HepG2 (cell line): ENCODE data around the gene LSM11. TPM values are rescaled to one million over a fixed set of nuclear protein-coding genes. Genes with fewer than 3 reads are reported as not detected.

Source experiments
- ATAC-seq: fragments of 200-7000 bp; cut with Tn5 transposase; 3 replicates; pipeline ENCODE4 v1.9.1; 2020; ENCODE audit warnings: mild to moderate bottlenecking, moderate library complexity
- BruUV-seq: library from RNA; stranded (reverse); fragments of 400-500 nt; replicated peaks from 2 replicates; lab custom pipeline; 2021; lab: Mats Ljungman, UMichigan
- CTCF ChIA-PET: fragments of 300-600 bp; formaldehyde crosslinking; extraction: SDS; loops from one replicate; lab custom pipeline; 2021; ENCODE audit warnings: low total read pairs, inconsistent platforms, low intra/inter-chr PET ratio; lab: Yijun Ruan, JAX
- POLR2A ChIA-PET: fragments of 350-600 bp; sonication (Branson Sonifier 250); formaldehyde crosslinking; loops from one replicate; lab custom pipeline; 2020; ENCODE audit warnings: antibody characterized with exemption, inconsistent platforms; lab: Yijun Ruan, JAX
- DNase-seq: peaks from one replicate; pipeline ENCODE4 v3.0.0-alpha.2; 2015; ENCODE audit warnings: low spot score
- FAIRE-seq: peaks from 3 replicates; lab custom pipeline; 2011; peaks lifted over from hg19 to GRCh38; lab: Jason Lieb, UNC
- H2AFZ ChIP-seq: one replicate; pipeline ENCODE4 v1.6.1; 2011; ENCODE audit warnings: low read length, inconsistent platforms
- H3K27ac ChIP-seq: fragments of 300-600 bp; 3 replicates; pipeline ENCODE4 v1.8.0; 2011; ENCODE audit warnings: mixed run types, mild to moderate bottlenecking, mixed read lengths, low read length, inconsistent platforms; ENCODE audit not compliant: insufficient read depth; ENCODE audit errors: extremely low read length
- H3K27me3 ChIP-seq, 2 experiments: fragments of 200-600 bp in 1 of 2; 2 replicates in 1 of 2; 3 replicates in 1 of 2; pipeline versions ENCODE4 v1.6.0 to v1.8.0; 2011; ENCODE audit warnings: low read length in 2 of 2, mild to moderate bottlenecking in 2 of 2, moderate library complexity in 2 of 2, inconsistent platforms in 1 of 2; ENCODE audit not compliant: insufficient read depth in 2 of 2, control insufficient read depth in 1 of 2
- H3K36me3 ChIP-seq, 2 experiments: fragments of 200-600 bp in 1 of 2; replicated peaks in 1 of 2; 2 replicates in 1 of 2; 3 replicates in 1 of 2; pipeline versions ENCODE4 v1.5.1 to v1.8.0; 2011; ENCODE audit warnings: low read length in 2 of 2, inconsistent platforms in 1 of 2; ENCODE audit not compliant: insufficient read depth in 2 of 2, control insufficient read depth in 1 of 2
- H3K4me1 ChIP-seq: 2 replicates; pipeline ENCODE4 v1.5.1; 2012; ENCODE audit warnings: low read length, inconsistent platforms; ENCODE audit not compliant: insufficient read depth
- H3K4me2 ChIP-seq: 2 replicates; pipeline ENCODE4 v1.6.0; 2011; ENCODE audit warnings: low read depth, low read length, inconsistent platforms
- H3K4me3 ChIP-seq, 3 experiments: fragments of 200-600 bp in 1 of 3; sonication (generic), shearing (Covaris generic) in 1 of 3; replicated peaks in 1 of 3; 2 replicates each; pipeline ENCODE4 v1.5.1; 2011 to 2016; ENCODE audit warnings: low read length in 3 of 3, inconsistent platforms in 2 of 3, low read depth in 2 of 3, mild to moderate bottlenecking in 2 of 3, control low read depth in 1 of 3, mixed read lengths in 1 of 3; ENCODE audit not compliant: insufficient read depth in 1 of 3
- H3K79me2 ChIP-seq: one replicate; pipeline ENCODE4 v1.6.1; 2011; ENCODE audit warnings: low read length, inconsistent platforms; ENCODE audit not compliant: insufficient read depth
- H3K9ac ChIP-seq: 2 replicates; pipeline ENCODE4 v1.6.0; 2011; ENCODE audit warnings: mild to moderate bottlenecking, low read depth, low read length, inconsistent platforms; ENCODE audit not compliant: insufficient read depth
- H3K9me3 ChIP-seq: 2 replicates; pipeline ENCODE4 v1.5.1; 2012; ENCODE audit warnings: mild to moderate bottlenecking, low read length
- H4K20me1 ChIP-seq: 2 replicates; pipeline ENCODE4 v1.6.0; 2011; ENCODE audit warnings: inconsistent platforms, mild to moderate bottlenecking, low read length, moderate library complexity; ENCODE audit not compliant: insufficient read depth
- EP300 ChIP-seq, 3 experiments: sonication (generic) in 1 of 3; formaldehyde crosslinking in 1 of 3; IDR thresholded peaks; 2 replicates each; pipeline versions ENCODE4 v1.5.1 to v1.6.1; 2011 to 2020; ENCODE audit warnings: low read depth in 2 of 3, low read length in 2 of 3, borderline replicate concordance in 1 of 3, improper control_type of control experiment in 1 of 3, mild to moderate bottlenecking in 1 of 3, missing genetic modification reagents in 1 of 3, moderate library complexity in 1 of 3
- GATAD1 ChIP-seq: IDR thresholded peaks from 2 replicates; pipeline ENCODE4 v1.6.1; 2016; ENCODE audit warnings: missing genetic modification reagents, missing compliant biosample characterization
- HDAC1 ChIP-seq: sonication (generic); formaldehyde crosslinking; IDR thresholded peaks from 2 replicates; pipeline ENCODE4 v1.5.1; 2020; ENCODE audit warnings: mild to moderate bottlenecking, missing genetic modification reagents
- HNF4A ChIP-seq: sonication (generic); formaldehyde crosslinking; IDR thresholded peaks from 2 replicates; pipeline ENCODE4 v1.4.0; 2020; ENCODE audit warnings: missing genetic modification reagents
- NBN ChIP-seq: fragments of 450-650 bp; conservative IDR thresholded peaks from 2 replicates; pipeline ENCODE4 v1.6.1; 2017
- NFE2 ChIP-seq: sonication (generic); formaldehyde crosslinking; IDR thresholded peaks from 2 replicates; pipeline ENCODE4 v1.4.0; 2020; ENCODE audit warnings: missing genetic modification reagents
- POGZ ChIP-seq: sonication (generic); formaldehyde crosslinking; IDR thresholded peaks from 2 replicates; pipeline ENCODE4 v1.4.0; 2020; ENCODE audit warnings: mild to moderate bottlenecking, missing genetic modification reagents
- RAD21 ChIP-seq: fragments of 450-650 bp; formaldehyde crosslinking; IDR thresholded peaks from 2 replicates; pipeline ENCODE4 v1.5.0; 2020; ENCODE audit warnings: mild to moderate bottlenecking
- RARA ChIP-seq: IDR thresholded peaks from 2 replicates; pipeline ENCODE4 v1.6.1; 2016; ENCODE audit warnings: missing genetic modification reagents, missing compliant biosample characterization
- SAFB2 ChIP-seq: sonication (generic); formaldehyde crosslinking; IDR thresholded peaks from 2 replicates; pipeline ENCODE4 v1.5.1; 2020; ENCODE audit warnings: missing genetic modification reagents, low read depth, mild to moderate bottlenecking, borderline replicate concordance
- SMC3 ChIP-seq: IDR thresholded peaks from 2 replicates; pipeline ENCODE4 v1.6.1; 2011; ENCODE audit warnings: low read length, improper control_type of control experiment
- STAG1 ChIP-seq: sonication (generic); formaldehyde crosslinking; IDR thresholded peaks from 2 replicates; pipeline ENCODE4 v1.4.0; 2020; ENCODE audit warnings: missing genetic modification reagents
- TOPORS ChIP-seq: sonication (generic); formaldehyde crosslinking; IDR thresholded peaks from 2 replicates; pipeline ENCODE4 v1.8.0; 2023; ENCODE audit warnings: mild to moderate bottlenecking, missing genetic modification reagents
- ZNF331 ChIP-seq: sonication (generic); formaldehyde crosslinking; IDR thresholded peaks from 2 replicates; pipeline ENCODE4 v1.4.0; 2020; ENCODE audit warnings: missing genetic modification reagents
- ZNF337 ChIP-seq: sonication (generic); formaldehyde crosslinking; IDR thresholded peaks from 2 replicates; pipeline ENCODE4 v1.5.1; 2020; ENCODE audit warnings: missing genetic modification reagents, low read depth, mild to moderate bottlenecking, borderline replicate concordance
- ZNF672 ChIP-seq: sonication (generic); formaldehyde crosslinking; IDR thresholded peaks from 2 replicates; pipeline ENCODE4 v1.8.1; 2022; ENCODE audit warnings: missing genetic modification reagents
- whole genome bisulfite sequencing: methylation state at CpG from one replicate; pipeline ENCODE4 v1.1.6; 2017; ENCODE audit warnings: low lambda C conversion rate; 5-methylcytosine and 5-hydroxymethylcytosine counted together
- in situ Hi-C: cut with HindIII; loops from 2 replicates; pipeline ENCODE4 v1.10.0; 2017; ENCODE audit warnings: low pct_unique_long_range_greater_than_20kb; ENCODE audit not compliant: extremely low pct_ligation_motif_present
- intact Hi-C: fragments of 100-400 bp; cut with micrococcal nuclease; formaldehyde crosslinking; loops from one replicate; pipeline ENCODE4 v1.10.0; 2022; ENCODE audit not compliant: unreplicated experiment
- polyA plus RNA-seq, 8 experiments: library from polyadenylated mRNA; depleted of rRNA in 3 of 8; stranded (reverse) in 7 of 8; unstranded in 1 of 8; fragments of >200 nt; fragmentation: Illumina TruSeq in 4 of 8; extraction: Trizol in 4 of 8; gene quantifications; 2 replicates each; pipeline versions ENCODE4 v1.2.1 to v1.2.3, GENCODE V29; 2011 to 2016; ENCODE audit warnings: low read depth in 4 of 8, missing spikeins in 1 of 8, mixed read lengths in 1 of 8; ENCODE audit not compliant: insufficient read depth in 1 of 8
- total RNA-seq, 5 experiments: library from RNA; depleted of rRNA; stranded (reverse); fragments of >200 nt; fragmentation: Illumina TruSeq; extraction: Trizol; gene quantifications; 2 replicates each; pipeline ENCODE4 v1.2.3, GENCODE V29; 2016; ENCODE audit warnings: low read depth in 1 of 5
- TF ChIP-seq, protein P1 (sequence below): sonication (generic); formaldehyde crosslinking; IDR thresholded peaks from 2 replicates; pipeline ENCODE4 v1.4.0; 2020; ENCODE audit warnings: missing genetic modification reagents, low read depth, mild to moderate bottlenecking, borderline replicate concordance
- TF ChIP-seq, protein P2 (sequence below): IDR thresholded peaks from 2 replicates; pipeline ENCODE4 v1.6.1; 2016
- TF ChIP-seq, protein P3 (sequence below): sonication (generic); formaldehyde crosslinking; IDR thresholded peaks from 2 replicates; pipeline ENCODE4 v1.5.0; 2020; ENCODE audit warnings: mild to moderate bottlenecking, missing genetic modification reagents, moderate library complexity

LSM11 gene
- total and polyA plus RNA-seq, 2 of the 13 experiments (the other 11 are each of a cell fraction or from before 2014, with no cell fraction given), result 4.5 to 7.2 TPM

DNA sequence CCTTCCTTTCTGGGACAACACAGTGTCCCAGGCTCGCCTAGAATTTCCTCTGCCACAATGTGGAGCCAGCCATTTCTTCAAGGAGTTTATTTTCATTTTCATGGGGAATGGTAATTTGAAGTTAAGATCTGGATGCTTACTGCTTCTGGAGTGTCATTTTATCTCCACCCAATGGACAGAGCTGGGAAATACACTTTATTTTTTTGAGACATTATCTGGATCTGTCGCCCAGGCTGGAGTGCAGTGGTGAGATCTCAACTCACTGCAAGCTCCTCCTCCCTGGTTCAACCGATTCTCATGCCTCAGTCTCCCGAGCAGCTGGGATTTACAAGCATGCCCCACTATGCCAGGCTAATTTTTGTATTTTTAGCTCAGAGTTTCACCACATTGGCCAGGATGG lies 25.0 kb upstream of the LSM11 start:
- intact Hi-C loops (loop anchor here (1.0 to 10.0 kb wide), 4 partner anchors 49 to 571 kb away; no protein-coding TSS in a partner anchor), in situ Hi-C loops (no loop called here)
- Histone ChIP-seq H3K4me3 (no peak overlapping the region), H3K9me3 (no peaks in the 10 kb centered on the region), H3K27me3 (no peaks in the 10 kb centered on the region), H3K36me3 (no peaks in the 10 kb centered on the region), H3K27ac (no peak overlapping the region), H3K9ac (no peak overlapping the region), H3K79me2 (no peaks in the 10 kb centered on the region), H3K4me1 (no peaks in the 10 kb centered on the region), H3K4me2 (no peak overlapping the region), H4K20me1 (no peaks in the 10 kb centered on the region), H2AFZ (no peak overlapping the region)
- FAIRE-seq (peak; percentile 59), ATAC-seq (peak; percentile 86), DNase-seq (peak; percentile 23)
- ChIA-PET POLR2A (no interaction called here), CTCF (interaction anchor here (0.7 to 1.4 kb wide), 3 partner anchors 49 to 390 kb away, joined by 3 to 8 read pairs (median 5); no protein-coding TSS in a partner anchor)
- no TSS peak for BruUV-seq
- TF ChIP-seq TOPORS (CRISPR knock-in tag) (no peak), ZNF672 (CRISPR knock-in tag) (no peak), SAFB2 (CRISPR knock-in tag) (no peak), ZNF331 (CRISPR knock-in tag) (no peak), STAG1 (CRISPR knock-in tag) (peak; percentile 82), ZNF337 (no peak), HDAC1 (CRISPR knock-in tag) (no peak), GATAD1 (no peak), SMC3 (peak; percentile 51), POGZ (CRISPR knock-in tag) (no peak), NFE2 (no peak), HNF4A (CRISPR knock-in tag) (no peak), RARA (CRISPR knock-in tag) (no peak), NBN (no peak), EP300 (IDR thresholded peaks at IDR 0.05; ENCODE audit: low read depth in 2 of 2, low read length in 2 of 2) (no peak), EP300 (CRISPR knock-in tag; IDR thresholded peaks at IDR 0.05; ENCODE audit: borderline replicate concordance) (no peak), RAD21 (CRISPR knock-in tag) (peak; percentile 30; the same call in 1 of the 2 replicates)
- TF ChIP-seq, protein P1, sequence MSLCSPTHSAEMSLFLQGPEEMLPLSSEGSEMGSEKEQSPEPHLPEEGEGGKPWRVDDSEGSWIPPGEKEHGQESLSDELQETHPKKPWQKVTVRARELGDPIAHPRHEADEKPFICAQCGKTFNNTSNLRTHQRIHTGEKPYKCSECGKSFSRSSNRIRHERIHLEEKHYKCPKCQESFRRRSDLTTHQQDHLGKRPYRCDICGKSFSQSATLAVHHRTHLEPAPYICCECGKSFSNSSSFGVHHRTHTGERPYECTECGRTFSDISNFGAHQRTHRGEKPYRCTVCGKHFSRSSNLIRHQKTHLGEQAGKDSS (CRISPR knock-in tag), result no peak
- TF ChIP-seq, protein P2, sequence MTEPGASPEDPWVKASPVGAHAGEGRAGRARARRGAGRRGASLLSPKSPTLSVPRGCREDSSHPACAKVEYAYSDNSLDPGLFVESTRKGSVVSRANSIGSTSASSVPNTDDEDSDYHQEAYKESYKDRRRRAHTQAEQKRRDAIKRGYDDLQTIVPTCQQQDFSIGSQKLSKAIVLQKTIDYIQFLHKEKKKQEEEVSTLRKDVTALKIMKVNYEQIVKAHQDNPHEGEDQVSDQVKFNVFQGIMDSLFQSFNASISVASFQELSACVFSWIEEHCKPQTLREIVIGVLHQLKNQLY (CRISPR knock-in tag), result no peak
- TF ChIP-seq, protein P3, sequence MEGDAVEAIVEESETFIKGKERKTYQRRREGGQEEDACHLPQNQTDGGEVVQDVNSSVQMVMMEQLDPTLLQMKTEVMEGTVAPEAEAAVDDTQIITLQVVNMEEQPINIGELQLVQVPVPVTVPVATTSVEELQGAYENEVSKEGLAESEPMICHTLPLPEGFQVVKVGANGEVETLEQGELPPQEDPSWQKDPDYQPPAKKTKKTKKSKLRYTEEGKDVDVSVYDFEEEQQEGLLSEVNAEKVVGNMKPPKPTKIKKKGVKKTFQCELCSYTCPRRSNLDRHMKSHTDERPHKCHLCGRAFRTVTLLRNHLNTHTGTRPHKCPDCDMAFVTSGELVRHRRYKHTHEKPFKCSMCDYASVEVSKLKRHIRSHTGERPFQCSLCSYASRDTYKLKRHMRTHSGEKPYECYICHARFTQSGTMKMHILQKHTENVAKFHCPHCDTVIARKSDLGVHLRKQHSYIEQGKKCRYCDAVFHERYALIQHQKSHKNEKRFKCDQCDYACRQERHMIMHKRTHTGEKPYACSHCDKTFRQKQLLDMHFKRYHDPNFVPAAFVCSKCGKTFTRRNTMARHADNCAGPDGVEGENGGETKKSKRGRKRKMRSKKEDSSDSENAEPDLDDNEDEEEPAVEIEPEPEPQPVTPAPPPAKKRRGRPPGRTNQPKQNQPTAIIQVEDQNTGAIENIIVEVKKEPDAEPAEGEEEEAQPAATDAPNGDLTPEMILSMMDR (CRISPR knock-in tag), result peak; percentile 75
- 10% methylated on average over 4 of the region's 4 CpGs for WGBS
